SK-N-SH treated with all-trans-retinoic acid at 6 μM for 48 hours (cell line): Measurements from ENCODE around the gene F3.

Experiments used
- ATAC-seq: fragments of 200-7000 bp; cut with Tn5 transposase; 3 replicates; pipeline ENCODE4 v1.9.1; 2020; ENCODE audit warnings: mild to moderate bottlenecking, moderate library complexity
- ARNTL ChIP-seq: fragments of 450-650 bp; formaldehyde crosslinking; IDR thresholded peaks from 2 replicates; pipeline ENCODE4 v1.5.0; 2020; ENCODE audit warnings: low read depth, mild to moderate bottlenecking, moderate library complexity, borderline replicate concordance
- BACH2 ChIP-seq: fragments of 250-450 bp; sonication (Bioruptor Pico); IDR thresholded peaks from 2 replicates; pipeline ENCODE4 v1.9.0; 2021; ENCODE audit warnings: mild to moderate bottlenecking, borderline replicate concordance
- CREB5 ChIP-seq: fragments of 250-450 bp; sonication (Bioruptor Pico); IDR thresholded peaks from 2 replicates; pipeline ENCODE4 v1.5.1; 2020; ENCODE audit warnings: low read depth, mild to moderate bottlenecking, moderate library complexity
- CSDC2 ChIP-seq: fragments of 250-450 bp; sonication (Bioruptor Pico); IDR thresholded peaks from 2 replicates; pipeline ENCODE4 v1.5.0; 2020; ENCODE audit warnings: mild to moderate bottlenecking, moderate library complexity
- ESRRG ChIP-seq: fragments of 250-450 bp; sonication (Bioruptor Pico); IDR thresholded peaks from 2 replicates; pipeline ENCODE4 v1.6.1; 2021; ENCODE audit warnings: mild to moderate bottlenecking
- GLIS3 ChIP-seq: fragments of 250-450 bp; sonication (Bioruptor Pico); IDR thresholded peaks from 2 replicates; pipeline ENCODE4 v1.5.0; 2020; ENCODE audit warnings: mild to moderate bottlenecking, moderate library complexity
- ISL1 ChIP-seq: fragments of 250-450 bp; sonication (Bioruptor Pico); IDR thresholded peaks from 2 replicates; pipeline ENCODE4 v2.1.2; 2022; ENCODE audit warnings: mild to moderate bottlenecking, moderate library complexity
- OSR1 ChIP-seq: fragments of 250-450 bp; sonication (Bioruptor Pico); IDR thresholded peaks from 2 replicates; pipeline ENCODE4 v1.8.0; 2022; ENCODE audit warnings: moderate library complexity, mild to moderate bottlenecking, inconsistent platforms
- PATZ1 ChIP-seq: fragments of 250-450 bp; sonication (Bioruptor Pico); IDR thresholded peaks from 2 replicates; pipeline ENCODE4 v1.8.0; 2020; ENCODE audit warnings: mild to moderate bottlenecking, moderate library complexity, borderline replicate concordance
- POU6F1 ChIP-seq: fragments of 250-450 bp; sonication (Bioruptor Pico); IDR thresholded peaks from 2 replicates; pipeline ENCODE4 v1.8.0; 2021; ENCODE audit warnings: low read depth, mild to moderate bottlenecking, moderate library complexity, borderline replicate concordance
- PPARA ChIP-seq: fragments of 250-450 bp; sonication (Bioruptor Pico); IDR thresholded peaks from 2 replicates; pipeline ENCODE4 v1.5.0; 2020; ENCODE audit warnings: mild to moderate bottlenecking, borderline replicate concordance
- RARB ChIP-seq: fragments of 250-450 bp; sonication (Bioruptor Pico); IDR thresholded peaks from 2 replicates; pipeline ENCODE4 v1.8.0; 2021; ENCODE audit warnings: mild to moderate bottlenecking, moderate library complexity
- SNAI2 ChIP-seq: fragments of 250-450 bp; sonication (Bioruptor Pico); IDR thresholded peaks from 2 replicates; pipeline ENCODE4 v1.5.0; 2020; ENCODE audit warnings: mild to moderate bottlenecking, moderate library complexity
- TCF4 ChIP-seq: fragments of 250-450 bp; sonication (Bioruptor Pico); IDR thresholded peaks from 2 replicates; pipeline ENCODE4 v1.8.0; 2021; ENCODE audit warnings: mild to moderate bottlenecking, moderate library complexity, borderline replicate concordance
- TOX ChIP-seq: fragments of 250-450 bp; sonication (Bioruptor Pico); IDR thresholded peaks from 2 replicates; pipeline ENCODE4 v1.8.0; 2021; ENCODE audit warnings: mild to moderate bottlenecking, moderate library complexity, borderline replicate concordance
- TSHZ2 ChIP-seq: fragments of 250-450 bp; sonication (Bioruptor Pico); IDR thresholded peaks from 2 replicates; pipeline ENCODE4 v1.5.0; 2020; ENCODE audit warnings: mild to moderate bottlenecking, moderate library complexity
- ZC3H10 ChIP-seq: fragments of 250-450 bp; sonication (Bioruptor Pico); IDR thresholded peaks from 2 replicates; pipeline ENCODE4 v1.5.1; 2021; ENCODE audit warnings: mild to moderate bottlenecking, moderate library complexity
- ZFP3 ChIP-seq: fragments of 250-450 bp; sonication (Bioruptor Pico); IDR thresholded peaks from 2 replicates; pipeline ENCODE4 v1.5.0; 2020; ENCODE audit warnings: mild to moderate bottlenecking, moderate library complexity
- ZFP30 ChIP-seq: fragments of 450-650 bp; formaldehyde crosslinking; IDR thresholded peaks from 2 replicates; pipeline ENCODE4 v1.5.0; 2022; ENCODE audit warnings: mild to moderate bottlenecking, moderate library complexity
- ZNF565 ChIP-seq: fragments of 450-650 bp; formaldehyde crosslinking; conservative IDR thresholded peaks from 2 replicates; pipeline ENCODE4 v1.5.0; 2020; ENCODE audit warnings: low read depth, mild to moderate bottlenecking, moderate library complexity
- ZNF70 ChIP-seq: fragments of 450-650 bp; formaldehyde crosslinking; IDR thresholded peaks from 2 replicates; pipeline ENCODE4 v1.5.0; 2020; ENCODE audit warnings: mild to moderate bottlenecking, moderate library complexity
- ZNF8 ChIP-seq: fragments of 450-650 bp; formaldehyde crosslinking; IDR thresholded peaks from 2 replicates; pipeline ENCODE4 v1.5.0; 2020; ENCODE audit warnings: mild to moderate bottlenecking, moderate library complexity

The F3 gene

GRCh38 chr1:94496076-94496755, 45.3 kb downstream of the F3 start:
- TF ChIP-seq TOX (CRISPR knock-in tag) (no peak), SNAI2 (CRISPR knock-in tag) (no peak), CSDC2 (no peak), PPARA (CRISPR knock-in tag) (no peak), ARNTL (CRISPR knock-in tag) (no peak), ZNF8 (CRISPR knock-in tag) (no peak), ZNF70 (CRISPR knock-in tag) (no peak), RARB (no peak), ZC3H10 (CRISPR knock-in tag) (no peak), ISL1 (CRISPR knock-in tag) (no peak), BACH2 (CRISPR knock-in tag) (no peak)
- ATAC-seq: no peak

- no peak for ATAC-seq
- TF ChIP-seq TSHZ2 (CRISPR knock-in tag) (no peak), ESRRG (CRISPR knock-in tag) (no peak), PATZ1 (CRISPR knock-in tag) (no peak), OSR1 (CRISPR knock-in tag) (no peak), RARB (no peak), SNAI2 (CRISPR knock-in tag) (no peak), TCF4 (CRISPR knock-in tag) (no peak), ZC3H10 (CRISPR knock-in tag) (no peak), BACH2 (CRISPR knock-in tag) (no peak), CREB5 (no peak), ZFP30 (CRISPR knock-in tag) (no peak), ZNF565 (CRISPR knock-in tag) (no peak), ISL1 (CRISPR knock-in tag) (no peak), ZNF8 (CRISPR knock-in tag) (no peak), ZFP3 (no peak), GLIS3 (CRISPR knock-in tag) (no peak)
Observed at GRCh38 chr1:94490556-94490955, 51.0 kb downstream of the F3 start.

- no peak for TF ChIP-seq RARB
- no peak for TF ChIP-seq PPARA (CRISPR knock-in tag)
- TF ChIP-seq ZNF565 (CRISPR knock-in tag): no peak
- TF ChIP-seq TCF4 (CRISPR knock-in tag): no peak
- TF ChIP-seq POU6F1 (CRISPR knock-in tag): no peak
- TF ChIP-seq GLIS3 (CRISPR knock-in tag): no peak
- TF ChIP-seq ISL1 (CRISPR knock-in tag): no peak
- no peak for TF ChIP-seq ESRRG (CRISPR knock-in tag)
- no peak for TF ChIP-seq ZFP30 (CRISPR knock-in tag)
- TF ChIP-seq PATZ1 (CRISPR knock-in tag): no peak
- no peak for TF ChIP-seq TSHZ2 (CRISPR knock-in tag)
- no peak for TF ChIP-seq CREB5
- no peak for TF ChIP-seq BACH2 (CRISPR knock-in tag)
- no peak for TF ChIP-seq ZNF70 (CRISPR knock-in tag)
- no peak for ATAC-seq
Observed at GRCh38 chr1:94486990-94487389, 54.6 kb downstream of the F3 start.
